Stomach (tissue), 9 donors: Measurements from ENCODE around the gene PLAGL2. TPM values are rescaled to one million over a fixed set of nuclear protein-coding genes. Genes with fewer than 3 reads are reported as not detected.

Experiments
- DNase-seq, 2 donors: peaks; one replicate each; pipeline versions ENCODE4 v3.0.0 to v3.0.0-alpha.2; 2013 to 2019
- H3K27ac ChIP-seq, 5 donors: fragments of 200-600 bp in 4 of 5; sonication (generic) in 4 of 5; one replicate each; pipeline ENCODE4 v1.5.1; 2013 to 2019; ENCODE audit warnings: mild to moderate bottlenecking in 1 of 5, moderate library complexity in 1 of 5
- H3K27me3 ChIP-seq, 3 donors: fragments of 200-600 bp; sonication (generic); one replicate each; pipeline ENCODE4 v1.5.1; 2017 to 2019; ENCODE audit warnings: mixed run types in 1 of 3
- H3K36me3 ChIP-seq, 4 donors: fragments of 200-600 bp; sonication (generic); 1 replicate in 3 of 4; 2 replicates in 1 of 4; pipeline ENCODE4 v1.5.1; 2016 to 2019
- H3K4me1 ChIP-seq, 4 donors: fragments of 200-600 bp; sonication (generic); one replicate each; pipeline ENCODE4 v1.5.1; 2016 to 2019
- H3K4me3 ChIP-seq, 4 donors: fragments of 200-600 bp; sonication (generic) in 3 of 4; one replicate each; pipeline ENCODE4 v1.5.1; 2016 to 2019; ENCODE audit warnings: mild to moderate bottlenecking in 1 of 4
- H3K9me3 ChIP-seq, 4 donors: fragments of 200-600 bp; sonication (generic); one replicate each; pipeline ENCODE4 v1.5.1; 2016 to 2019
- EP300 ChIP-seq: sonication (generic); formaldehyde crosslinking; IDR thresholded peaks from one replicate; pipeline ENCODE4 v1.6.1; 2017; ENCODE audit warnings: antibody characterized with exemption
- POLR2A ChIP-seq, 4 donors: fragments of 450-650 bp; IDR thresholded peaks; one replicate each; pipeline ENCODE4 v1.6.1; 2016; ENCODE audit warnings: antibody characterized with exemption in 4 of 4, control low read depth in 2 of 4, mild to moderate bottlenecking in 1 of 4, moderate library complexity in 1 of 4
- POLR2AphosphoS5 ChIP-seq, 3 donors: sonication (generic); formaldehyde crosslinking; IDR thresholded peaks; one replicate each; pipeline ENCODE4 v1.6.1; 2016; ENCODE audit warnings: antibody characterized with exemption in 3 of 3
- WGBS, 5 donors: extraction: QIAGEN DNeasy Blood & Tissue Kit in 3 of 5; methylation state at CpG; one replicate each; pipeline versions ENCODE4 v1.1.5 to v1.1.7; 2013 to 2018; 5-methylcytosine and 5-hydroxymethylcytosine counted together
- intact Hi-C: fragments of 100-400 bp; cut with DNase I; formaldehyde crosslinking; loops from one replicate; pipeline ENCODE4 v1.15.1; 2023; ENCODE audit warnings: low total_unique reads
- polyA plus RNA-seq, 3 donors: library from polyadenylated mRNA; stranded (reverse); fragments of 200-250 nt; gene quantifications; one replicate each; pipeline ENCODE4 v1.2.3, GENCODE V29; 2013
- total RNA-seq, 5 donors: library from RNA; depleted of rRNA; stranded (reverse); fragments of >200 nt; gene quantifications; one replicate each; pipeline versions ENCODE4 v1.1.0 to v1.2.3, GENCODE V29; 2014 to 2016
- TF ChIP-seq, protein P1 (sequence below), 7 experiments: fragments of 450-650 bp in 4 of 7; fragments of 200-600 bp in 3 of 7; sonication (generic) in 3 of 7; IDR thresholded peaks; one replicate each; pipeline ENCODE4 v1.5.1; 2016 to 2019; ENCODE audit warnings: antibody characterized with exemption in 7 of 7, control low read depth in 2 of 7, mild to moderate bottlenecking in 1 of 7
- donor health status: healthy with polysubstance abuse.
- donor health status: Bipolar disorder and iron deficiency.
- donor health status: healthy.

PLAGL2 gene
- total and polyA plus RNA-seq, 8 donors: 1.8 to 20.0 (median 4.4) TPM

DNA sequence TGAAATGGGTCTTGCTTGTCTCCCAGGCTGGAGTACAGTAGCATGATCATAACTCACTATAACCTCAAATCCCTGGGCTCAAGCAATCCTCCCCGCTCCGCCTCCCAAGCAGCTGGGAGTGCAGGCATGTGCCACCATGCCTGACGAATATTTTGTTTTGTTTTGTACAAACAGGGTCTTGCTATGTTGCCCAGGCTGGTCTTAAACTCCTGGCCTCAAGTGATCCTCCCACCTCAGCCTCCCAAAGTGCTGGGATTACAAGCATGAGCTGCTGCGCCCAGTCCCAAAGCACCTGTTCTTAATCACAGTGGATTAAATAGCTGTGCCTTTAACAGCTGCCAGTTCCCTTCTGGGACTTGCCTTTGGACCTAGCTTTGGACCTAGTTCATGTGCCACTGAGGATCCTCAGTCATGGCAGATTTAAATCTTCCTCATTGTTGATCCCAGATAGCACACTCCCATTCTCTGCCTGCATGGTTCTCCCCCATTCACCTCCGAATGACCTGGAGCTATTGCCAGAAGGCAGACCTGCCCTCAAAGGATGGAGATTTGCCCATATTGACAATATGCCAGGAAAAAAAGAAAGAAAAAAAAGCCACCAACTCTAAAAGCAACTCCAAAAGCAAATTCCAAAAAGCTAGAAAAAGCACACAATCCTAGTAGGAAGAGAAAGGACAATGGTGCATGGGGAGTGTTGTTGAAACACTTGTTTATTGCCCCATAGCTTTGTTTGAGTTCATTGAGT lies 10.8 kb upstream of the PLAGL2 start:
- H3K27me3 ChIP-seq: no peaks in the 10 kb centered on the region
- no peak overlapping the region for H3K27ac ChIP-seq
- H3K4me1 ChIP-seq: peaks cover 0 to 4% (median 0%) of the 10 kb centered on the region in 4 donors
- intact Hi-C loops: no loop called here
- H3K4me3 ChIP-seq: no peak overlapping the region
- H3K9me3 ChIP-seq: no peaks in the 10 kb centered on the region
- TF ChIP-seq EP300 (no peak), POLR2AphosphoS5 (IDR thresholded peaks at IDR 0.05) (no peak), POLR2A (IDR thresholded peaks at IDR 0.05) (no peak)
- TF ChIP-seq, protein P1, sequence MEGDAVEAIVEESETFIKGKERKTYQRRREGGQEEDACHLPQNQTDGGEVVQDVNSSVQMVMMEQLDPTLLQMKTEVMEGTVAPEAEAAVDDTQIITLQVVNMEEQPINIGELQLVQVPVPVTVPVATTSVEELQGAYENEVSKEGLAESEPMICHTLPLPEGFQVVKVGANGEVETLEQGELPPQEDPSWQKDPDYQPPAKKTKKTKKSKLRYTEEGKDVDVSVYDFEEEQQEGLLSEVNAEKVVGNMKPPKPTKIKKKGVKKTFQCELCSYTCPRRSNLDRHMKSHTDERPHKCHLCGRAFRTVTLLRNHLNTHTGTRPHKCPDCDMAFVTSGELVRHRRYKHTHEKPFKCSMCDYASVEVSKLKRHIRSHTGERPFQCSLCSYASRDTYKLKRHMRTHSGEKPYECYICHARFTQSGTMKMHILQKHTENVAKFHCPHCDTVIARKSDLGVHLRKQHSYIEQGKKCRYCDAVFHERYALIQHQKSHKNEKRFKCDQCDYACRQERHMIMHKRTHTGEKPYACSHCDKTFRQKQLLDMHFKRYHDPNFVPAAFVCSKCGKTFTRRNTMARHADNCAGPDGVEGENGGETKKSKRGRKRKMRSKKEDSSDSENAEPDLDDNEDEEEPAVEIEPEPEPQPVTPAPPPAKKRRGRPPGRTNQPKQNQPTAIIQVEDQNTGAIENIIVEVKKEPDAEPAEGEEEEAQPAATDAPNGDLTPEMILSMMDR (IDR thresholded peaks at IDR 0.05): no peak
- DNase-seq: no peak
- WGBS, 5 donors: 75 to 88% (median 86%) methylated on average over 5 of the region's 5 CpGs
- H3K36me3 ChIP-seq: peaks cover 29 to 100% (median 94%) of the 10 kb centered on the region in 4 donors

DNA sequence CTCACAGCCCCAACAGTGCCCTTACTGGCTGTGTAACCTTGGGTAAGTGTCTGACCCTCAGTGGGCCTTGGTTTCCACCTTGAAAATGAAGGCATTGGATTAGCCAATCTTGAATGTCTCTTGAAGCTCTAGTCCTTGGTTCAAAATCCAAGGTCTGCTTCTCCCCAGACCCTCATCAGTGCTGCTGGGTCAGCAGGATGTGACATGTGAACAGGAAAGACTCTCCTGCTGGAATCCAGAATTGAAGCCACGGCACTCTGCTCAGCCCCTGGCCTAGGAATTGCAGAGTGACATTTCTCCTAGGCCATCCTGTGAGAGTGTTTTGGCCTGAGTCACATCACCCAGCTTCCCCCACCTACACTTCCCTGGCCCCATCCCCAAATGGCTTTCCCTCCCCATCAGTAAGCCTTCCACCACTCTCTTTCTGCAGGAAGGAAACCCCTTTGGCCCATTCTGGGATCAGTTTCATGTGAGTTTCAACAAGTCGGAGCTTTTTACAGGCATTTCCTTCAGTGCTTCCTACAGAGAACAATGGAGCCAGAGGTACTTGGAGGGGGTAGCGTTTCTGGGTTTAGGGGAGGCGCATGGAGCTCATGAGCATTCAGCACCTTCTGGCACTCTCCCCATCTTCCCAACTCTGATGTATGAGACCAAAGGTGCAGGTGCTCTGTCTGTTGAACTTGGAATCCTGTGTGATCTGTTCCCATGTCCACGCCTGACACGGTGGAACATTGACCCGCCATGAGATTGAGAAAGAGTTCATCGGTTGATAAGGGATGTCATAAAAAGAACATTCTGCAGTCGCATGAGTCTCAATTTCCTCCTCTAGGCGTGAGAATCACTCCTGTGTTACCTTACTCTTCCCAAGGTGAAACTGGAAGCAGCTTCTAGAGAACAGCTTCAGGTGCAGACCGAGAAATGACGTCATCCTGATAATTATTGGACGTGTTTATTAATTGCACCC lies 8.9 kb upstream of the PLAGL2 start:
- H3K9me3 ChIP-seq: no peaks in the 10 kb centered on the region
- WGBS, 5 donors: 81 to 95% (median 91%) methylated on average over 13 of the region's 13 CpGs
- H3K36me3 ChIP-seq: peaks cover 20 to 100% (median 92%) of the 10 kb centered on the region in 4 donors
- H3K27ac ChIP-seq: no peak overlapping the region
- intact Hi-C loops: no loop called here
- TF ChIP-seq, protein P1 (IDR thresholded peaks at IDR 0.05): no peak
- TF ChIP-seq POLR2AphosphoS5 (IDR thresholded peaks at IDR 0.05) (no peak), EP300 (no peak), POLR2A (IDR thresholded peaks at IDR 0.05) (no peak)
- no peak overlapping the region for H3K4me3 ChIP-seq
- H3K27me3 ChIP-seq: no peaks in the 10 kb centered on the region
- peaks cover 0 to 12% (median 0%) of the 10 kb centered on the region in 4 donors for H3K4me1 ChIP-seq
- DNase-seq: no peak

DNA sequence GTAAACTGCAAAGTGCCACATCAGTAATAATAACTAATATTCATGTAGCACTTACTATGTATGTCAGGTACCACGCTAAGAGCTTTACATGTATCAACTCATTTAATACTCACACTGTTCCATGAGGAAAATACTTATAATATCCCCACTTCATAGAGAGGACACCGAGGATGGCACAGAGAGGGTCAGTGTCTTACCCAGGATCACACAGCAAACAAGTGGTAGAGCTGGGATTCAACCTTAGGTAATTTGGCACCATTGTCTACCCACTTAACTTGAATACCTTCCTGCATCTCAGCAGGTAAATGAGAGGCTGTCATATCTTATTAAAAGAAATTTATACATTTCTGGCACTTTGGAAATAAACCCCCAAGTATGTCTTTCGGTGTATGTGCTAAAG lies 8.2 kb upstream of the PLAGL2 start:
- Histone ChIP-seq H3K4me3 (no peak overlapping the region), H3K27me3 (no peaks in the 10 kb centered on the region), H3K27ac (no peak overlapping the region), H3K9me3 (no peaks in the 10 kb centered on the region), H3K36me3 (peaks cover 20 to 100% (median 92%) of the 10 kb centered on the region in 4 donors), H3K4me1 (peaks cover 0 to 17% (median 0%) of the 10 kb centered on the region in 4 donors)
- 96 to 99% (median 97%) methylated on average over 3 of the region's 3 CpGs for WGBS, 5 donors
- no peak for TF ChIP-seq POLR2AphosphoS5 (IDR thresholded peaks at IDR 0.05)
- TF ChIP-seq, protein P1 (IDR thresholded peaks at IDR 0.05): no peak
- no peak for TF ChIP-seq EP300
- TF ChIP-seq POLR2A (IDR thresholded peaks at IDR 0.05): no peak
- no peak for DNase-seq
- intact Hi-C loops: no loop called here

DNA sequence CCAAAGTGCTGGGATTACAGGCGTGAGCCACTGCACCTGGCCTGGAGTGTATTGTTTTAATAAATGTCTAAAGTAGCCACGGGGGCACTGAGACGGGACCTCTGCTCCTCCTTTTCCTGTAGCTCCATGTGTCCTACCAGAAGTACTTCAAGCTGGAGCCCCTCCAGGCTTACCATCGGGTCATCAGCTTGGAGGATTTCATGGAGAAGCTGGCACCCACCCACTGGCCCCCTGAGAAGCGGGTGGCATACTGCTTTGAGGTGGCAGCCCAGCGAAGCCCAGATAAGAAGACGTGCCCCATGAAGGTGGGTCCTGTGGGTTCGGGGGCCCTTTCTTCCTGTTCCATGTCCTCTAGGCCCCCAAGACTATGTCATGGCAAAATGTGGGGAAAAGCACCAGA lies 7.6 kb upstream of the PLAGL2 start:
- Histone ChIP-seq H3K27me3 (no peaks in the 10 kb centered on the region), H3K36me3 (peaks cover 20 to 100% (median 92%) of the 10 kb centered on the region in 4 donors), H3K9me3 (no peaks in the 10 kb centered on the region), H3K27ac (no peak overlapping the region), H3K4me1 (peaks cover 0 to 20% (median 2%) of the 10 kb centered on the region in 4 donors), H3K4me3 (no peak overlapping the region)
- WGBS, 5 donors: 86 to 95% (median 94%) methylated on average over 8 of the region's 8 CpGs
- intact Hi-C loops: no loop called here
- no peak for DNase-seq
- TF ChIP-seq POLR2A (IDR thresholded peaks at IDR 0.05) (no peak), POLR2AphosphoS5 (IDR thresholded peaks at IDR 0.05) (no peak), EP300 (no peak)
- TF ChIP-seq, protein P1 (IDR thresholded peaks at IDR 0.05): no peak
